AG09319 (cell line): ENCODE results near the gene ANO9.
"Not testable (repeated sequence)": the region's sequence is repeated elsewhere in the genome, so short reads cannot be mapped to it uniquely, and the experiment has no call there.

ENCODE experiments used
- DNase-seq: peaks from one replicate; pipeline ENCODE4 v3.0.0-alpha.2; 2010; ENCODE audit warnings: low read depth; ENCODE audit errors: extremely low read depth
- CTCF ChIP-seq: IDR thresholded peaks from 2 replicates; pipeline ENCODE4 v1.5.1; 2011; ENCODE audit warnings: low read depth, mild to moderate bottlenecking, inconsistent platforms, low read length, moderate library complexity

The ANO9 gene

GRCh38 chr11:405323-405953, 36.4 kb downstream of the ANO9 start:
- no peak; the same call in 1 of the 2 replicates for TF ChIP-seq CTCF
- DNase-seq, result no peak

DNA sequence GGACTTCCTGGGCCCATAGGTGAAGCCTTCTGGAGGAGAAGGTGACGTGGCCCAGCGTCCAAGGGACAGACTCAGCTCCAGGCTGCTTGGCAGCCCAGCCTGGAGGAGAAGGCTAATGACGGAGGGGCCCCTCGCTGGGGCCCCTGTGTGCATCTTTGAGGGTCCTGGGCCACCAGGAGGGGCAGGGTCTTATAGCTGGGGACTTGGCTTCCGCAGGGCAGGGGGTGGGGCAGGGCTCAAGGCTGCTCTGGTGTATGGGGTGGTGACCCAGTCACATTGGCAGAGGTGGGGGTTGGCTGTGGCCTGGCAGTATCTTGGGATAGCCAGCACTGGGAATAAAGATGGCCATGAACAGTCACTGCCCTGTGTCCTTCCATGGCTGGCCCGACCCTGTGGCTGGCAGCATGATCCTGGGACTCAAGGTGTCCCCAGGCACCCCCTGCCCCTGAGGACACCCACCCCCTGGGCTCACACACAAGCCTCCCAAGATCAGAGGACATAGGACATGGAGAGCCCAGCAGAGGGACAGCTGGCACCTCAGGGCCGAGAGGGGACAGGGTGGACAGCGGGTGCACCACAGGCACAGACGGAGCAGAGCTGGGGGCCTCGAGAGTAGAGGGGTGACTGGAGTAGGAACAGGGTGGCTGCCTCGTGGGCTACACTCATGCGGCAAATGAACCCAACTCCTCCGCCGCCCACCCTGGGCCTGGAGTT, 37.1 kb downstream of the ANO9 start:
- TF ChIP-seq CTCF, result no peak
- no peak for DNase-seq

DNA sequence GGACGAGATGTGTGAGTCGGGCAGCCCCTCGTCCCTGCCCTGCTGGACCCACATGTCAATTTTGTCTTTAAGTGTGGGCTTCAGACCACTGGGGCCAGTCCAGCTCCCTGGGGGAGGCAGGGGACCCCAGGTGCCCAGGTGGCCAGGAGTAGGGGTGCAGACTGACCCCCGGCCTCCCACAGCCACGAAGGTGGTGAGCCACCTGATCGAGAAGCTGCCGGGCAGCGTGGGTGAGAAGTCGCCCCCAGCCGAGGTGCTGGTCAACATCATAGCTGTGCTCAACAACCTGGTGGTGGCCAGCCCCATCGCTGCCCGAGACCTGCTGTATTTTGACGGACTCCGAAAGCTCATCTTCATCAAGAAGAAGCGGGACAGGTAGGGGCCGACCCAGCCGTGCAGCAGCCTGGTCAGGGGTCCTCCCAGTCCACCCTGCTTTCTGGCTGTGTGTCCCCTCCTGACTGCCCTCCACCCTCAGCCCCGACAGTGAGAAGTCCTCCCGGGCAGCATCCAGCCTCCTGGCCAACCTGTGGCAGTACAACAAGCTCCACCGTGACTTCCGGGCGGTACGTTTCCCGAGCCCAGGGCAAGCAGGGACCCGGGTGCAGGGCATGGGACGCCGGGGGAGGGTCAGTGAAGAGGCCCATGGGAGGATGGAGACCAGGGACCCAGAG, 37.9 kb downstream of the ANO9 start:
- TF ChIP-seq CTCF, result no peak
- DNase-seq, result no peak

DNA sequence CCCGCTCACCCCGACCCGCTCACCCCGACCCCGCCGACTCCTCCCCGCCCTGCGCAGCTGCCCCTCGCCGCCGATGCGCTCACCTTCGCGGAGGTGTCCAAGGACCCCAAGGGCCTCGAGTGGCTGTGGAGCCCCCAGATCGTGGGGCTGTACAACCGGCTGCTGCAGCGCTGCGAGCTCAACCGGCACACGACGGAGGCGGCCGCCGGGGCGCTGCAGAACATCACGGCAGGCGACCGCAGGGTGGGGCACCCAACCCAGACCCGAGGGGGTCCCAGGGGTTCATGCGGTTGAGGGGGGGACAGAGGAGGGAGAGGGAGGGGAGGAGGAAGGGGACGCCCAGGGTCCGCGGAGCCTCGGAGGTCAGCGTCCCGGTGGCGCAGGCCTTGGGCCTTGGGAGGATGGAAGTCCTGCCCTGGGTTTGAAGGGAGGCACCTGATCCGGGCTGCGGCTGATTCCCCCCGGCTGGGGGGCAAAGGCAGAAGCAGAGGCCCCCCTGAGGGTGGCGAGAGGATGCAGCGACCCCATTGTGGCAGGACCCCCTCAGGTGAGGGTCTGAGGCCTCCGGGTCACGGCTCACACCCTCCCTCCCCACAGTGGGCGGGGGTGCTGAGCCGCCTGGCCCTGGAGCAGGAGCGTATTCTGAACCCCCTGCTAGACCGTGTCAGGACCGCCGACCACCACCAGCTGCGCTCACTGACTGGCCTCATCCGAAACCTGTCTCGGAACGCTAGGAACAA, 38.6 kb downstream of the ANO9 start:
- no peak for DNase-seq
- no peak for TF ChIP-seq CTCF

GRCh38 chr11:401196-401595, 40.6 kb downstream of the ANO9 start:
- DNase-seq, result not testable (repeated sequence)

- DNase-seq, result no peak
- no peak for TF ChIP-seq CTCF
These were observed 41.5 kb downstream of the ANO9 start for GRCh38 chr11:400241-400689.

DNA sequence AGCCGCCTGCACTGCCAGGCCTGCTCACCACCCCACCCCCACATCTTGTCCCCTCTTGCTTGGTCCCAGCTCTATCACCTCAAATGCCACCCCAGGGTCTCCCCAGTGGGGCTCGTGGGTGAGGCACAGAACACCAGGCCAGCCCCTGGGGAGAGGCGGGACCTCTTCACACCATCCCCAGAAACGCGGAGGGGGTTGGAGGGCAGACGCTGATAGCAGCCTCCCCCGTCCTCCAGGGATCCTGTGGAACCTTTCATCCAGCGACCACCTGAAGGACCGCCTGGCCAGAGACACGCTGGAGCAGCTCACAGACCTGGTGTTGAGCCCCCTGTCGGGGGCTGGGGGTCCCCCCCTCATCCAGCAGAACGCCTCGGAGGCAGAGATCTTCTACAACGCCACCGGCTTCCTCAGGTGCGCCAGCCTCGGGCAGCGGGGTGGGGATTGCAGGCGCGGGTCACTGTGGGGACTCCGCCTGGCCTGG, 42.0 kb downstream of the ANO9 start:
- TF ChIP-seq CTCF, result no peak
- DNase-seq, result no peak
